SU-DHL-6 (cell line): ENCODE data around the gene S100A7A.

ENCODE experiments used
- H2AFZ ChIP-seq: fragments of 200-600 bp; sonication (generic); 2 replicates; pipeline ENCODE4 v1.6.1; 2014; ENCODE audit warnings: low read depth, mild to moderate bottlenecking, moderate library complexity, mixed read lengths, antibody characterized with exemption, low read length; ENCODE audit not compliant: severe bottlenecking
- H3F3A ChIP-seq: fragments of 200-600 bp; shearing (Covaris generic); 2 replicates; pipeline ENCODE4 v1.6.0; 2016; ENCODE audit warnings: antibody characterized with exemption, mild to moderate bottlenecking; ENCODE audit not compliant: insufficient read depth
- H3K27ac ChIP-seq: fragments of 200-600 bp; sonication (generic); 2 replicates; pipeline ENCODE4 v1.5.1; 2016; ENCODE audit warnings: low read depth, mild to moderate bottlenecking, low read length, moderate library complexity, mixed read lengths
- H3K27me3 ChIP-seq: fragments of 200-600 bp; sonication (generic), shearing (Covaris generic); 2 replicates; pipeline ENCODE4 v1.6.0; 2014; ENCODE audit warnings: mild to moderate bottlenecking, low read length
- H3K36me3 ChIP-seq: fragments of 200-600 bp; sonication (generic); 2 replicates; pipeline ENCODE4 v1.6.1; 2014; ENCODE audit warnings: mild to moderate bottlenecking, low read length, mixed read lengths
- H3K4me2 ChIP-seq: fragments of 300-600, 200-600 bp; shearing (Covaris generic), sonication (generic); 2 replicates; pipeline ENCODE4 v1.6.0; 2014; ENCODE audit warnings: low read length, low read depth, mild to moderate bottlenecking; ENCODE audit not compliant: poor library complexity, severe bottlenecking
- H3K4me3 ChIP-seq: fragments of 200-600 bp; sonication (generic); 2 replicates; pipeline ENCODE4 v1.5.1; 2014; ENCODE audit warnings: antibody characterized with exemption, low read length, mild to moderate bottlenecking, mixed read lengths; ENCODE audit not compliant: insufficient read depth, poor library complexity, severe bottlenecking
- H3K79me2 ChIP-seq: fragments of 200-600 bp; sonication (generic); 2 replicates; pipeline ENCODE4 v1.6.1; 2014; ENCODE audit warnings: mild to moderate bottlenecking, low read length, moderate library complexity; ENCODE audit not compliant: insufficient read depth
- H3K9ac ChIP-seq: fragments of 200-600 bp; sonication (generic); 2 replicates; pipeline ENCODE4 v1.7.0; 2014; ENCODE audit warnings: mild to moderate bottlenecking, low read length
- H3K9me2 ChIP-seq: fragments of 200-600 bp; sonication (generic); replicated peaks from 2 replicates; pipeline ENCODE4 v1.6.1; 2014; ENCODE audit warnings: low read length; ENCODE audit not compliant: insufficient read depth
- H3K9me3 ChIP-seq: fragments of 200-600 bp; sonication (generic); 2 replicates; pipeline ENCODE4 v1.6.1; 2014; ENCODE audit warnings: low read length, mixed read lengths; ENCODE audit not compliant: insufficient read depth
- H4K20me1 ChIP-seq: fragments of 200-600 bp; sonication (generic); 2 replicates; pipeline ENCODE4 v1.6.1; 2014; ENCODE audit warnings: low read depth, mild to moderate bottlenecking, antibody characterized with exemption, low read length, moderate library complexity, mixed read lengths
- CTCF ChIP-seq: fragments of 200-600 bp; sonication (generic); IDR thresholded peaks from one replicate; pipeline ENCODE4 v1.5.1; 2017; ENCODE audit warnings: antibody characterized with exemption, mild to moderate bottlenecking, low read length, moderate library complexity; ENCODE audit not compliant: insufficient read depth, poor library complexity, severe bottlenecking
- EZH2phosphoT487 ChIP-seq: fragments of 200-600 bp; sonication (generic), shearing (Covaris generic); conservative IDR thresholded peaks from 2 replicates; pipeline ENCODE4 v1.6.1; 2018; ENCODE audit warnings: mild to moderate bottlenecking, antibody characterized with exemption, low read length, moderate library complexity, mixed read lengths

Gene S100A7A

DNA sequence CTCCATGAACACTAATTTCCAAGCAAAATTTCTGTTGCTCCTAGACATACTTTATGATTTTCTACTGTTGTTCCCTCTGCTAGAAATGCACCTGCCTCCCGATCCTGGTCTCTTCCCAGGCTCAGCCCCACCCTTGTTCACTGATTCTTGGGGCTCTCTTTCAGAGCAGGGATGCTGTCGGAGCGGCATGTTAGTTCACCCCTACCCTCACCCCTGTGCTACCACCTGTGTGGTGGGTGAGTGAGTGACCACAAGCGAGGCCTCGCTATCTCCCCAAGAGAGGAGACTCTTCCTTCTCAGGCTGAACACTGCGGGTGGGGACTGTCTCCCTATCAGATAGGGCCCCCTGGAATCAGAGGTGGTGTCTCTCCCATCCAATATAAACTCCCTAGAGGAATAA lies 20.5 kb upstream of the S100A7A start:
- Histone ChIP-seq H3K9me3 (no peaks in the 10 kb centered on the region), H3K4me2 (no peak overlapping the region), H3K36me3 (no peaks in the 10 kb centered on the region), H3K27me3 (no peaks in the 10 kb centered on the region), H3K4me3 (no peak overlapping the region), H3K9ac (no peak overlapping the region), H3F3A (no peaks in the 10 kb centered on the region), H3K27ac (no peak overlapping the region), H3K79me2 (no peaks in the 10 kb centered on the region), H4K20me1 (no peaks in the 10 kb centered on the region), H3K9me2 (no peaks in the 10 kb centered on the region), H2AFZ (no peak overlapping the region)
- TF ChIP-seq CTCF, result no peak
- TF ChIP-seq EZH2phosphoT487, result no peak

- Histone ChIP-seq H3K4me2 (no peak overlapping the region), H4K20me1 (no peaks in the 10 kb centered on the region), H3K27ac (no peak overlapping the region), H3K9me2 (no peaks in the 10 kb centered on the region), H3K36me3 (no peaks in the 10 kb centered on the region), H3F3A (no peaks in the 10 kb centered on the region), H3K79me2 (no peaks in the 10 kb centered on the region), H3K4me3 (no peak overlapping the region), H3K9ac (no peak overlapping the region), H3K27me3 (no peaks in the 10 kb centered on the region), H2AFZ (no peak overlapping the region), H3K9me3 (no peaks in the 10 kb centered on the region)
- TF ChIP-seq CTCF (no peak), EZH2phosphoT487 (no peak)
These were observed 19.9 kb upstream of the S100A7A start for GRCh38 chr1:153396461-153396860.

GRCh38 chr1:153397051-153397923 lies 19.0 kb upstream of the S100A7A start:
- H3K79me2 ChIP-seq, result no peaks in the 10 kb centered on the region
- no peak overlapping the region for H2AFZ ChIP-seq
- no peak overlapping the region for H3K9ac ChIP-seq
- no peaks in the 10 kb centered on the region for H4K20me1 ChIP-seq
- no peaks in the 10 kb centered on the region for H3K27me3 ChIP-seq
- no peaks in the 10 kb centered on the region for H3K9me3 ChIP-seq
- H3F3A ChIP-seq, result no peaks in the 10 kb centered on the region
- no peak overlapping the region for H3K27ac ChIP-seq
- TF ChIP-seq EZH2phosphoT487, result no peak
- no peak for TF ChIP-seq CTCF
- H3K9me2 ChIP-seq, result no peaks in the 10 kb centered on the region
- no peak overlapping the region for H3K4me2 ChIP-seq
- no peak overlapping the region for H3K4me3 ChIP-seq
- H3K36me3 ChIP-seq, result no peaks in the 10 kb centered on the region
